Activated CD4-positive, alpha-beta T cell treated with anti-CD3 and anti-CD28 coated beads for 36 hours (primary cell): ENCODE results near the gene RAI1. TPM values are rescaled to one million over a fixed set of nuclear protein-coding genes. Genes with fewer than 3 reads are reported as not detected.
"Not testable (repeated sequence)": the region's sequence is repeated elsewhere in the genome, so short reads cannot be mapped to it uniquely, and the experiment has no call there.

Source experiments
- ATAC-seq: fragments of 200-7000 bp; cut with Tn5 transposase; one replicate; pipeline ENCODE4 v1.10.0; 2021; ENCODE audit warnings: mild to moderate bottlenecking, moderate library complexity
- CTCF ChIA-PET: fragments of 350-600 bp; sonication (Branson Sonifier 250); formaldehyde crosslinking; loops from one replicate; lab custom pipeline; 2021; ENCODE audit warnings: antibody characterized with exemption; lab: Charles Lee
- POLR2A ChIA-PET: fragments of 350-600 bp; sonication (Branson Sonifier 250); formaldehyde crosslinking; loops from one replicate; lab custom pipeline; 2021; ENCODE audit warnings: antibody characterized with exemption, inconsistent platforms; lab: Charles Lee
- DNase-seq: peaks from one replicate; pipeline ENCODE4 v3.0.0-alpha.2; 2020
- H3K27ac Mint-ChIP-seq: one replicate; pipeline ENCODE4 v1.8.0; 2021; ENCODE audit warnings: mixed read lengths
- H3K27me3 Mint-ChIP-seq: one replicate; pipeline ENCODE4 v1.8.0; 2021; ENCODE audit warnings: mixed read lengths
- H3K36me3 Mint-ChIP-seq: one replicate; pipeline ENCODE4 v1.8.0; 2021; ENCODE audit warnings: low read depth, mixed read lengths
- H3K4me1 Mint-ChIP-seq: one replicate; pipeline ENCODE4 v1.8.0; 2021; ENCODE audit warnings: mixed read lengths
- H3K4me3 Mint-ChIP-seq: one replicate; pipeline ENCODE4 v1.8.0; 2021; ENCODE audit warnings: mild to moderate bottlenecking, moderate library complexity, mixed read lengths
- H3K9me3 Mint-ChIP-seq: one replicate; pipeline ENCODE4 v1.8.0; 2021; ENCODE audit warnings: low read depth, mixed read lengths
- intact Hi-C, 2 experiments: fragments of 100-400 bp; cut with DNase I in 1 of 2; cut with micrococcal nuclease in 1 of 2; formaldehyde crosslinking; loops; one replicate each; pipeline versions ENCODE4 v1.14.2 to v1.15.1; 2022 to 2024; cut with DNase I, micrococcal nuclease
- total RNA-seq, 2 experiments: library from RNA; stranded (reverse); gene quantifications; one replicate each; pipeline ENCODE4 v1.2.3, GENCODE V29; 2021

RAI1 gene
- total RNA-seq, 2 experiments from 2014 or later = 13.6 to 16.4 TPM

DNA sequence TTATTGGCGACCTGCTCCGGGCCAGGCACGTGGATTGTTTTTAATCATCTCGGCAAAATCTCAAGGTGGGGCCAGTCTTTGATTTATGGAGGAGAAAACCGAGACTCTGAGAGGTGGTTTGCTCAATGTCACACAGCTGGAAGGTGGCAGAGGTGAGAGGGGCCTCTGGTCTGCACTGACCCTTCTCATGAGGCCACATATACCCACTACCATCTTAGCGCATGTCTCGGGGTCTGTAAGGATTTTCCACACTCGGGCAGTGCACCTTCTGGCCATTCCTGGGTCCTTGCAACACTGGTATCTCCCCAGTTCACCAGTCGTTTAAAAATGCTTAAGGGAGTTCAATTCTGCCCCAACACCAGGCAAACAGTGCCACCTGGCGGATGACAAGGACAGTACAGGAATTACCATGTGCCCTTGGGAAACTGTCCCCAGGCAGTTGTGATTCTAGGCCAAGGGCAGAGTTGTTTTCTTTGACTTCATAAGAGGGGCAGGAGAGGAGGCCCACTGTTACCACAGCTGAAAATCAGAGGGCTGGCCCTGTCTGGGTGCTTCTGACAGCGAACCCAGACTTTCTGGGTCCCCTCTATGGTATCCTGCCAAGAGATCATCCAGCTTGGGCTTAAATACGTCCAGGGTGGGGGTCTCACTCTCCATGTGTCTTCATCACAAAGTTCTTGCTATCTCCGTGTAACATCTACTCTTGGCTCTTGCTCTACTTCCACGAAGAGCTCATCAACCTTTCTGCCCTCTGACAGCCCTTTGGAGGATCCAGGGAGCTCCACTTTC, 39.4 kb upstream of the RAI1 start:
- ATAC-seq (peak; percentile 96), DNase-seq (peak; percentile 90)
- Mint-ChIP-seq H3K4me3 (no peak overlapping the region), H3K9me3 (peaks cover 4% of the 10 kb centered on the region), H3K27ac (no peak overlapping the region), H3K4me1 (no peaks in the 10 kb centered on the region), H3K36me3 (no peaks in the 10 kb centered on the region), H3K27me3 (no peaks in the 10 kb centered on the region)
- ChIA-PET POLR2A (interaction anchor here (0.6 kb wide), 1 partner anchor 311 kb away, joined by 4 read pairs; no protein-coding TSS in a partner anchor), CTCF (interaction anchor here (0.5 to 4.3 kb wide), 53 partner anchors 9 to 1356 kb away, joined by 3 to 58 read pairs (median 4); partner anchors contain the start of genes PEMT and RASD1)
- intact Hi-C loops = loop anchor here (1.0 to 5.0 kb wide), 8 partner anchors 145 to 640 kb away; partner anchors contain the start of gene RASD1 (in 1 of the 2)

DNA sequence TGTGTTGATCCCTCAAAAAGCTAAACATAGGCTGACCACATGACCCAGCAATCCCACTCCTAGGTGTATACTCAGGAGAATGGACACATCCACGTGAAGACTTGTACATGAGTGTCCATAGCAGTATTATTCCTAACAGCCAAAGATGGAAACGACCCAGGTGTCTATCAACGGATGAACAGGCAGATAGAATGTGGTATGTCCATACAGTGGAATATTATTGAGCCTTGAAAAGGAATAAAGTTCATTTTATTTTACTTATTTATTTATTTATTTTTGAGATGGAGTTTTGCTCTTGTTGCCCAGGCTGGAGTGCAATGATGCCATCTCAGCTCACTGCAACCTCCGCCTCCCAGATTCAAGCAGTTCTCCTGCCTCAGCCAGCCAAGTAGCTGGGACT, 36.1 kb upstream of the RAI1 start:
- H3K27ac Mint-ChIP-seq, DNase-seq, H3K9me3 Mint-ChIP-seq, H3K27me3 Mint-ChIP-seq, H3K36me3 Mint-ChIP-seq, POLR2A ChIA-PET, intact Hi-C loops, ATAC-seq, H3K4me1 Mint-ChIP-seq, H3K4me3 Mint-ChIP-seq: not testable (repeated sequence)
- CTCF ChIA-PET = interaction anchor here (0.9 kb wide), 2 partner anchors 77 to 148 kb away, joined by 3 to 5 read pairs; no protein-coding TSS in a partner anchor

DNA sequence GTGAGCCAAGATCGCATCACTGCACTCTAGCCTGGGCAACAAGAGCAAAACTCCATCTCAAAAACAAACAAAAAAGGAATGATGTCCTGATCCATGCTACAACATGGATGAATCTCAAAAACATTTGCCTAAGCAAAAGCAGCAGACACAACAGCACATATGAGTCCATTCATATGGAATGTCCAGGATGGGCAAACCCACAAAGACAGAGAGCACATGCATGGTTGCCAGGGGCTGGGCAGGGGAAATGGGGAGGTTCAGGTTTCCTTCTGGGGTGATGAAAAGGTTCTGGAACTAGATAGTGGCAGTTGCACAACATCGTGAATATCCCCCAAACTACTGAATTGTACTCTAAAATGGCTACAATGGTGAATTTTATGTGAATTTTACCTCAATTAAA, 35.3 kb upstream of the RAI1 start:
- Mint-ChIP-seq H3K9me3 (peaks cover 9% of the 10 kb centered on the region), H3K27ac (no peak overlapping the region), H3K36me3 (no peaks in the 10 kb centered on the region), H3K4me1 (no peaks in the 10 kb centered on the region), H3K27me3 (no peaks in the 10 kb centered on the region), H3K4me3 (no peak overlapping the region)
- intact Hi-C loops = no loop called here
- ChIA-PET CTCF (no interaction called here), POLR2A (no interaction called here)
- ATAC-seq = no peak
- DNase-seq = no peak

DNA sequence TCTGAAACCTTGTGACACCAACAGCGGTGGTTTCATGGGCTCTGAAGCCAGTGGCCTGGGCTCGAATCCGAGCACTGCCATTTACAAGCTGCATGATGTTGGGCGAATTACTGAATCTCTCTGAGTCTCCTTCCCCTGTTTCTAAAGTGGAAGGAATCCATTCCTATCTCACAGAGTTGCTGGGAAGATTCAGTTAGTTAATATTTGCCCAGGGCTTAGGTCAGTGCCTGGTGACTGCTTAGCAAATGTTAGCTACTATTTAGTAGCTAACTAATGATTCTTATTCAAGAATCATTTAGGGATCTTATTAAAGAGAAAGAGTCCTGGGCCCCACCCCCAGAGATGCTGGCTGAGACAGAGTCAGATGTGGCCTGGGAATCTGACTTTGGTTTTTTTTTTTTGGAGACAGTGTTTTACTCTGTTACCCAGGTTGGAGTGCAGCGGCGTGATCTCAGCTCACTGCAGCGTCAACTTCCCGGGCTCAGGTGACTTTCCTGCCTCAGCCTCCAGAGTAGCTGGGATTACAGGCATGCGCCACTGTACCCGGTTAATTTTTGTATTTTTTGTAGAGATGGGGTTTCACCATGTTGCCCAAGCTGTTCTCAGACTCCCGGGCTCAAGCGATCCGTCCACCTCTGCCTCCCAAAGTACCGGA, 33.6 kb upstream of the RAI1 start:
- Mint-ChIP-seq H3K36me3 (no peaks in the 10 kb centered on the region), H3K4me1 (no peaks in the 10 kb centered on the region), H3K27ac (no peak overlapping the region), H3K4me3 (no peak overlapping the region), H3K27me3 (no peaks in the 10 kb centered on the region), H3K9me3 (peaks cover 9% of the 10 kb centered on the region)
- ChIA-PET POLR2A (no interaction called here), CTCF (interaction anchor here (0.6 kb wide), 1 partner anchor 211 kb away, joined by 3 read pairs; no protein-coding TSS in a partner anchor)
- intact Hi-C loops = no loop called here
- ATAC-seq (no peak), DNase-seq (no peak)

DNA sequence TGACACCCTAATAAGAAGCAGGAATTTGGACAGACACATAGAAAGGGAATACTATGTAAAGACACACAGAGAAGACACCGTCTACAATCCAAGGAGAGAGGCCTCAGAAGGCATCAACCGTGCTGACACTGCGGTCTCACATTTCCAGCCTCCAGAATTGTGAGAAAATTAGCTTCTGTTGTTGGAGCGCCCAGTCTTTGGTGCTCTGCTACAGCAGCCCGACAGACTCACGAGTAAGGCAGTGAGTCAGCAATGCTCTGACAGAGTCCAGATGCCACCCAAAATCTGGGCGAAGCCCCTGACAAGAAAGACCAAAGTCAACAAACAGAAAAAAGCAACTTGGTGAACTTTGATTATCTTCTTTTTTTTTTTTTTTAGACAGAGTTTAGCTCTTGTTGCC, 32.5 kb upstream of the RAI1 start:
- H3K36me3 Mint-ChIP-seq = no peaks in the 10 kb centered on the region
- POLR2A ChIA-PET = no interaction called here

DNA sequence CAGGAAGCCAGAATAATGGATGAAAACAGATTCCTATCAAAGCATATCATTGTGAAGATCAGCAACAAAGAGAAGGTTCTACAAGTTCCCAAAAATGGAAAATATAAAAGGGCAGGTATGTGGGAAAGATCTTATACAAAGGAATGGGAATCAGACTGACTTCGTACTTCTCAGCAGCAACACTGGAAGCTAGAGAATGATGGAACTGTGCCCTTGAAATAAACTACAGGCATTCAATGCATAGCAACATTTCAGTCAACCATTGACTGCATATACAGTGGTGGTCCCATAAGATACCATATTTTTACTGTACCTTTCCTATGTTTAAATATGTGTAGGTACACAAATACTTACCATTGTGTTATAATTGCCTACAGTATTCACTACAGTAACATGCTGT, 30.3 kb upstream of the RAI1 start:
- CTCF ChIA-PET = no interaction called here
- ATAC-seq = no peak
- POLR2A ChIA-PET = no interaction called here

More for the DNA sequence above, 32.5 kb upstream of the RAI1 start:
- Mint-ChIP-seq H3K4me3 (no peak overlapping the region), H3K4me1 (no peaks in the 10 kb centered on the region), H3K9me3 (peaks cover 9% of the 10 kb centered on the region), H3K27ac (no peak overlapping the region), H3K27me3 (no peaks in the 10 kb centered on the region)
- intact Hi-C loops = no loop called here
- CTCF ChIA-PET = interaction anchor here (1.2 kb wide), 1 partner anchor 126 kb away, joined by 3 read pairs; no protein-coding TSS in a partner anchor
- ATAC-seq = no peak
- DNase-seq = no peak

DNA sequence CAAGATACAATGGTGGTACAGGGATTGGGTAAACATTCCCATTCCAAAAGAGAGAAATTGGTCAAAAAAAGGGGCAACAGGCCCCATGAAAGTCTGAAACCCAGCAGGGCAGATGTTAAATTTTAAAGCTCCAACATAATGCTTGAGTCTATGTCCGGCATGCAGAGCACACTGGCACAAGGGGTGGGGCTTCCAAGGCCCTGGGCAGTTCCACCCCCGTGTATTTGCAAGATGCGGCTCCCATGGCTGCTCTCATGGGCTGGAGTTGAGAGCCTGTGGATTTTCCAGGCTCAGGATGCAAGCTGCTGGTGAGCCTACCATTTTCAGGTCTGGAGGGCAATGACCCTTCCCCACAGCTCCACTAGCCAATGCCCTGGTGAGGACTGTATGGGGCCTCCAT, 27.9 kb upstream of the RAI1 start:
- intact Hi-C loops = no loop called here
- Mint-ChIP-seq H3K36me3 (no peaks in the 10 kb centered on the region), H3K4me1 (no peaks in the 10 kb centered on the region), H3K4me3 (no peak overlapping the region), H3K27me3 (peaks cover 2% of the 10 kb centered on the region), H3K27ac (no peak overlapping the region), H3K9me3 (peaks cover 5% of the 10 kb centered on the region)
- no peak for ATAC-seq
- POLR2A ChIA-PET = no interaction called here
- no peak for DNase-seq
- CTCF ChIA-PET = interaction anchor here (1.1 to 1.6 kb wide), 2 partner anchors 11 to 65 kb away, joined by 3 to 6 read pairs; no protein-coding TSS in a partner anchor

More for the DNA sequence above, 30.3 kb upstream of the RAI1 start:
- no peaks in the 10 kb centered on the region for H3K36me3 Mint-ChIP-seq
- no peak overlapping the region for H3K27ac Mint-ChIP-seq
- no peak for DNase-seq
- intact Hi-C loops = no loop called here
- H3K9me3 Mint-ChIP-seq = peaks cover 5% of the 10 kb centered on the region
- peaks cover 2% of the 10 kb centered on the region for H3K27me3 Mint-ChIP-seq
- H3K4me1 Mint-ChIP-seq = no peaks in the 10 kb centered on the region
- H3K4me3 Mint-ChIP-seq = no peak overlapping the region

DNA sequence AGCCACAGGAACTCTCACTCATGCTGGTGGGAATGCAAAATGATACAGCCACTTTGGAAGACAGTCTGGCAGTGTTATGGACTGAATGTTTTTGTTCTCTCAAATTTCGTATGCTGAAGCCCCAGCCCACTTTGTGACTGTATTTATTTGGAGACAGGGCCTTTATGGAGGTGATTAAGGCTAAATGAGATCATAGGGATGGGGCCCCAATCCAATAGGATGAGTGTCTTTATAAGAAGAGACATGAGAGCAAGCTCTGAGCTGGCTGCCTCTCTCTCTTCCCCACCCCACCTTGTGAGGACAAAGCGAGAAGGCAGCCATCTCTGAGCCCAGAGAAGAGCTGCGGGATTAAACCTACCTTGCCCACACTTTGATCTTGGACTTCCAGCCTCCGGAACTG, 21.9 kb upstream of the RAI1 start:
- H3K27ac Mint-ChIP-seq = no peak overlapping the region
- H3K27me3 Mint-ChIP-seq = peaks cover 2% of the 10 kb centered on the region
- H3K9me3 Mint-ChIP-seq = peaks cover 2% of the 10 kb centered on the region
- DNase-seq (no peak), ATAC-seq (no peak)
- POLR2A ChIA-PET = no interaction called here
- H3K4me3 Mint-ChIP-seq = no peak overlapping the region
- H3K4me1 Mint-ChIP-seq = peaks cover 13% of the 10 kb centered on the region
- intact Hi-C loops = no loop called here
- H3K36me3 Mint-ChIP-seq = peaks cover 3% of the 10 kb centered on the region
- CTCF ChIA-PET = interaction anchor here (0.7 kb wide), 1 partner anchor 534 kb away, joined by 3 read pairs; no protein-coding TSS in a partner anchor

DNA sequence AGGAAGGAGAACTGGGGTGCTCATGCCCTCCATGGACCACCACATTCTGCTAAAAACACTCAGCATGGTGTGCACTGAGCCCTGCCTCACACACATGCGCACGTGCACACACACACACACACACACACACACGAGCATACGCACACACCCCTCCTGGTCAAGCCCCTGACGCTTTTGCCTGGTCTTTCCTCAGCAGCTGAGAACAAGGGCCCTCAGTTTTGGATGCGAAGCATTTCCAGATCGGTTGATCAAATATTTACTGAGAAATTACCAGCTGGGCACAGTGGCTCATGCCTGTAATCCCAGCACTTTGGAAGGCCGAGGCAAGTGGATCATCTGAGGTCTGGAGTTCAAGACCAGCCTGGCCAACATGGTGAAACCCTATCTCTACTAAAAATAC, 20.1 kb upstream of the RAI1 start:
- no peak overlapping the region for H3K27ac Mint-ChIP-seq
- DNase-seq (no peak), ATAC-seq (no peak)
- CTCF ChIA-PET = interaction anchor here (1.1 to 1.2 kb wide), 2 partner anchors 132 to 151 kb away, joined by 3 to 4 read pairs; no protein-coding TSS in a partner anchor
- no peak overlapping the region for H3K4me3 Mint-ChIP-seq
- H3K9me3 Mint-ChIP-seq = peaks cover 2% of the 10 kb centered on the region
- H3K27me3 Mint-ChIP-seq = no peaks in the 10 kb centered on the region
- POLR2A ChIA-PET = interaction anchor here (0.6 kb wide), 1 partner anchor 541 kb away, joined by 3 read pairs; no protein-coding TSS in a partner anchor
- intact Hi-C loops = no loop called here
- H3K36me3 Mint-ChIP-seq = peaks cover 3% of the 10 kb centered on the region
- H3K4me1 Mint-ChIP-seq = peaks cover 13% of the 10 kb centered on the region

DNA sequence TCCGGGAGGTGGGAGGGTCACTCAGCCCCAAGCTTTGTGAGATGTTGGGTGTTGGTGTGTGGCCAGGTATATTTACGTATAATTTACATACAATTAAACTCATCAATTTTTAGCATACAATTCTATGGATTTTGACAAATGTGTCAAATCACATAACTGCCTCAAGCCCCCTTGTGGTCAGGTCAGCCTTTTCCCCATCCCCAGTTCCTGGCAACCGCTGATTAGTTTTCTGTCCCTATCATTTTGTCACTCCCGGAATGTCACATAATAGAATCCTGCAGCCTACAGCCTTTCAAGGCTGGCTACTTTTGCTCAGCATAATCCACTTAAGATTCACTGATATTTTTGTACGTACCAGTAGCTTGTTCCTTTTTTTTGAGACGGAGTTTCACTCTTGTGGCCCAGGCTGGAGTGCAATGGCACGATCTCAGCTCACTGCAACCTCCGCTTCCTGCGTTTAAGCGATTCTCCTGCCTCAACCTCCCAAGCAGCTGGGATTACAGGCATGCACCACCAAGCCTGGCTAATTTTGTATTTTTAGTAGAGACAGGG, 19.3 kb upstream of the RAI1 start:
- H3K36me3 Mint-ChIP-seq = peaks cover 3% of the 10 kb centered on the region
- peaks cover 2% of the 10 kb centered on the region for H3K9me3 Mint-ChIP-seq
- POLR2A ChIA-PET = interaction anchor here (0.6 kb wide), 1 partner anchor 541 kb away, joined by 3 read pairs; no protein-coding TSS in a partner anchor
- no peak overlapping the region for H3K27ac Mint-ChIP-seq
- no peaks in the 10 kb centered on the region for H3K27me3 Mint-ChIP-seq
- intact Hi-C loops = no loop called here
- CTCF ChIA-PET = interaction anchor here (0.7 to 1.2 kb wide), 5 partner anchors 11 to 150 kb away, joined by 3 to 4 read pairs (median 3); no protein-coding TSS in a partner anchor
- ATAC-seq (no peak), DNase-seq (no peak)
- H3K4me3 Mint-ChIP-seq = no peak overlapping the region
- peaks cover 13% of the 10 kb centered on the region for H3K4me1 Mint-ChIP-seq
